Stimulated activated CD4-positive, alpha-beta T cell treated with anti-CD3 and anti-CD28 coated beads, Interleukin-4, amount 100 ng/mL, for 1 hour (primary cell): Measurements from ENCODE around the gene FKBP5.
A peak's percentile ranks its signal among the peaks of the same experiment; 100 is the strongest.
"Not testable (repeated sequence)": the region's sequence is repeated elsewhere in the genome, so short reads cannot be mapped to it uniquely, and the experiment has no call there.

ENCODE experiments used
- DNase-seq: peaks from one replicate; pipeline ENCODE4 v3.0.0-alpha.2; 2020

FKBP5 gene

GRCh38 chr6:35688605-35689322, at the start of gene FKBP5:
Gene FKBP5 (minus strand): TSS chr6:35688915. CDS start chr6:35642824, 46,091 bp downstream.
- DNase-seq: peak; percentile 90

GRCh38 chr6:35737413-35738211, 48.9 kb upstream of the FKBP5 start:
- DNase-seq: no peak

GRCh38 chr6:35736982-35737412, 48.3 kb upstream of the FKBP5 start, which contains the start of gene ARMC12:
Gene ARMC12 (plus strand): TSS chr6:35737032. CDS start chr6:35737109, 77 bp downstream.
- DNase-seq: no peak

GRCh38 chr6:35736253-35736894, 47.7 kb upstream of the FKBP5 start:
- peak; percentile 83 for DNase-seq

GRCh38 chr6:35735452-35735851, 46.7 kb upstream of the FKBP5 start:
- no peak for DNase-seq

GRCh38 chr6:35734319-35734718, 45.6 kb upstream of the FKBP5 start:
- DNase-seq: not testable (repeated sequence)

GRCh38 chr6:35733633-35734032, 44.9 kb upstream of the FKBP5 start:
- no peak for DNase-seq

- peak; percentile 97 for DNase-seq
These were observed 43.2 kb upstream of the FKBP5 start for GRCh38 chr6:35731736-35732532.

GRCh38 chr6:35731414-35731735, 42.7 kb upstream of the FKBP5 start:
- peak; percentile 93 for DNase-seq

- DNase-seq: no peak
These were observed 42.2 kb upstream of the FKBP5 start for GRCh38 chr6:35730745-35731413.

- DNase-seq: no peak
These were observed 41.0 kb upstream of the FKBP5 start for GRCh38 chr6:35729722-35730121.

GRCh38 chr6:35728683-35729678, 40.3 kb upstream of the FKBP5 start:
- peak; percentile 32 for DNase-seq

- peak; percentile 75 for DNase-seq
These were observed 39.4 kb upstream of the FKBP5 start for GRCh38 chr6:35727935-35728682.

GRCh38 chr6:35727231-35727934, 38.7 kb upstream of the FKBP5 start:
- no peak for DNase-seq

GRCh38 chr6:35725721-35726438, 37.2 kb upstream of the FKBP5 start:
- DNase-seq: no peak

- no peak for DNase-seq
These were observed 36.5 kb upstream of the FKBP5 start for GRCh38 chr6:35725081-35725708.

GRCh38 chr6:35724471-35724870, 35.8 kb upstream of the FKBP5 start:
- DNase-seq: no peak

GRCh38 chr6:35724059-35724458, 35.3 kb upstream of the FKBP5 start:
- no peak for DNase-seq
